H1 (cell line): ENCODE measurements around the gene SLC16A2. TPM values are rescaled to one million over a fixed set of nuclear protein-coding genes. Genes with fewer than 3 reads are reported as not detected.

Experiments
- CBX5 ChIP-seq: fragments of 300-800, 300-1000 bp; sonication (generic); IDR thresholded peaks from 2 replicates; pipeline ENCODE4 v1.7.1; 2016; ENCODE audit warnings: antibody characterized with exemption, low read length, low read depth
- CHD2 ChIP-seq: IDR thresholded peaks from 2 replicates; pipeline ENCODE4 v1.6.1; 2012; ENCODE audit warnings: low read length, improper control_type of control experiment
- YY1 ChIP-seq: IDR thresholded peaks from 2 replicates; pipeline ENCODE4 v1.6.1; 2011; ENCODE audit warnings: low read depth, mild to moderate bottlenecking, low read length
- polyA plus RNA-seq, 7 experiments: library from polyadenylated mRNA; depleted of rRNA in 3 of 7; stranded (reverse) in 5 of 7; unstranded in 2 of 7; fragments of >200 nt in 5 of 7; fragments of 200-250 nt in 2 of 7; gene quantifications; 1 replicate in 5 of 7; 2 replicates in 1 of 7; 4 replicates in 1 of 7; pipeline versions ENCODE4 v1.2.1 to v1.2.3, GENCODE V29; 2011 to 2013; ENCODE audit warnings: missing spikeins in 2 of 7, mixed read lengths in 2 of 7
- total RNA-seq: library from RNA; stranded (reverse); fragmentation: NEBNext Ultra II Directional; extraction: Animal tissue kit (Norgen Biotek cat#: 25700); gene quantifications from 2 replicates; pipeline ENCODE4 v1.2.1, GENCODE V29; 2021
- TF ChIP-seq, protein P1 (sequence below), 3 experiments: IDR thresholded peaks; 1 replicate in 2 of 3; 2 replicates in 1 of 3; pipeline versions ENCODE4 v1.5.1 to v1.6.1; 2011; ENCODE audit warnings: low read length in 3 of 3, mild to moderate bottlenecking in 3 of 3, inconsistent platforms in 2 of 3, low read depth in 1 of 3, moderate library complexity in 1 of 3; ENCODE audit not compliant: insufficient read depth in 1 of 3; ENCODE audit errors: control extremely low read depth in 1 of 3

The SLC16A2 gene
- total and polyA plus RNA-seq, 2 of the 8 experiments (the other 6 are each of a cell fraction or from before 2014, with no cell fraction given): 24.4 to 32.2 TPM

DNA sequence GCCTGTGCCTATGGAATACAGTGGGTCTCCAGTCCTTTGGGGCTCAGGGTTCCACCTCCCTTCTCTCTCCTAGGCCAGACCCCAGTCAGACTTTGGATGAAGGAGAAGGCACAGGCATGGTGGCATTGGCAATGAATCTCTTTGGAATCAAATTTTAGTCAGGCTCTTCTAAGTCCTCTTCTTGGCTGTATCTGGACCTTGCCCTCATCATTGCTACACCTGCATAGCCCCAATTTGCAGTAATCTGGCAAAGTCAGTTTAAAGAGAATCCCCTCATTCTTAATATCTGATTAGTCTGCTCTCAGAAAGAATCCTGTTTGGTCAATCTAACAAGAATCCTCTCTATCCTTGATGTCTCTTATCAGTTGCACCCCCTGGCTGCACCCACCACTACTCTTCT is 77.6 kb downstream of the SLC16A2 start (continued):
- TF ChIP-seq, protein P1, sequence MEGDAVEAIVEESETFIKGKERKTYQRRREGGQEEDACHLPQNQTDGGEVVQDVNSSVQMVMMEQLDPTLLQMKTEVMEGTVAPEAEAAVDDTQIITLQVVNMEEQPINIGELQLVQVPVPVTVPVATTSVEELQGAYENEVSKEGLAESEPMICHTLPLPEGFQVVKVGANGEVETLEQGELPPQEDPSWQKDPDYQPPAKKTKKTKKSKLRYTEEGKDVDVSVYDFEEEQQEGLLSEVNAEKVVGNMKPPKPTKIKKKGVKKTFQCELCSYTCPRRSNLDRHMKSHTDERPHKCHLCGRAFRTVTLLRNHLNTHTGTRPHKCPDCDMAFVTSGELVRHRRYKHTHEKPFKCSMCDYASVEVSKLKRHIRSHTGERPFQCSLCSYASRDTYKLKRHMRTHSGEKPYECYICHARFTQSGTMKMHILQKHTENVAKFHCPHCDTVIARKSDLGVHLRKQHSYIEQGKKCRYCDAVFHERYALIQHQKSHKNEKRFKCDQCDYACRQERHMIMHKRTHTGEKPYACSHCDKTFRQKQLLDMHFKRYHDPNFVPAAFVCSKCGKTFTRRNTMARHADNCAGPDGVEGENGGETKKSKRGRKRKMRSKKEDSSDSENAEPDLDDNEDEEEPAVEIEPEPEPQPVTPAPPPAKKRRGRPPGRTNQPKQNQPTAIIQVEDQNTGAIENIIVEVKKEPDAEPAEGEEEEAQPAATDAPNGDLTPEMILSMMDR (IDR thresholded peaks at IDR 0.05; ENCODE audit: control extremely low read depth in 1 of 3, insufficient read depth in 1 of 3, low read depth in 1 of 3, low read length in 3 of 3): no peak
- TF ChIP-seq YY1 (no peak), CBX5 (no peak), CHD2 (no peak)
